Endothelial cell (in vitro differentiated cells): ENCODE measurements around the gene OR10AG1. TPM values are rescaled to one million over a fixed set of nuclear protein-coding genes. Genes with fewer than 3 reads are reported as not detected.

ENCODE experiments used
- DNase-seq: peaks from one replicate; pipeline ENCODE4 v3.0.0; 2021; ENCODE audit warnings: low spot score
- H3K27ac Mint-ChIP-seq: one replicate; pipeline ENCODE4 v1.8.0; 2021; ENCODE audit warnings: mixed read lengths, inconsistent platforms; ENCODE audit not compliant: unreplicated experiment
- H3K27me3 Mint-ChIP-seq: one replicate; pipeline ENCODE4 v1.8.0; 2021; ENCODE audit warnings: mild to moderate bottlenecking, moderate library complexity, mixed read lengths, inconsistent platforms; ENCODE audit not compliant: unreplicated experiment
- H3K36me3 Mint-ChIP-seq: one replicate; pipeline ENCODE4 v1.8.0; 2021; ENCODE audit warnings: mild to moderate bottlenecking, low read depth, mixed read lengths, inconsistent platforms; ENCODE audit not compliant: unreplicated experiment
- H3K4me1 Mint-ChIP-seq: one replicate; pipeline ENCODE4 v1.8.0; 2021; ENCODE audit warnings: mild to moderate bottlenecking, mixed read lengths, inconsistent platforms; ENCODE audit not compliant: unreplicated experiment
- H3K4me3 Mint-ChIP-seq: one replicate; pipeline ENCODE4 v1.8.0; 2021; ENCODE audit warnings: mild to moderate bottlenecking, mixed read lengths, inconsistent platforms; ENCODE audit not compliant: unreplicated experiment
- H3K9me3 Mint-ChIP-seq: one replicate; pipeline ENCODE4 v1.8.0; 2021; ENCODE audit warnings: mixed read lengths, inconsistent platforms; ENCODE audit not compliant: unreplicated experiment
- CTCF ChIP-seq: fragments of 200-600 bp; sonication (generic); IDR thresholded peaks from one replicate; pipeline ENCODE4 v1.5.0; 2021; ENCODE audit warnings: antibody characterized with exemption; ENCODE audit not compliant: unreplicated experiment
- total RNA-seq: library from RNA; stranded (reverse); fragmentation: NEBNext Ultra II Directional; extraction: Animal tissue kit (Norgen Biotek cat#: 25700); gene quantifications from one replicate; pipeline ENCODE4 v1.2.1, GENCODE V29; 2021; ENCODE audit not compliant: unreplicated experiment

The OR10AG1 gene
- total RNA-seq, 1 donor from 2014 or later, result not detected

- no peak for TF ChIP-seq CTCF
- no peaks in the 10 kb centered on the region for H3K4me1 Mint-ChIP-seq
- H3K27ac Mint-ChIP-seq, result no peak within 1 kb of the TSS
- H3K4me3 Mint-ChIP-seq, result no peak within 1 kb of the TSS
- no peaks in the 10 kb centered on the region for H3K9me3 Mint-ChIP-seq
- no peak for DNase-seq
- H3K36me3 Mint-ChIP-seq, result no peaks in the 10 kb centered on the region
- no peaks in the 10 kb centered on the region for H3K27me3 Mint-ChIP-seq
Measured at GRCh38 chr11:55936300-55936699, 33.4 kb downstream of the OR10AG1 start, which contains the start of gene OR5I1. Gene OR5I1, minus strand, starts transcription at chr11:55936400. Its CDS starts 0 bp downstream, at chr11:55936400.

DNA sequence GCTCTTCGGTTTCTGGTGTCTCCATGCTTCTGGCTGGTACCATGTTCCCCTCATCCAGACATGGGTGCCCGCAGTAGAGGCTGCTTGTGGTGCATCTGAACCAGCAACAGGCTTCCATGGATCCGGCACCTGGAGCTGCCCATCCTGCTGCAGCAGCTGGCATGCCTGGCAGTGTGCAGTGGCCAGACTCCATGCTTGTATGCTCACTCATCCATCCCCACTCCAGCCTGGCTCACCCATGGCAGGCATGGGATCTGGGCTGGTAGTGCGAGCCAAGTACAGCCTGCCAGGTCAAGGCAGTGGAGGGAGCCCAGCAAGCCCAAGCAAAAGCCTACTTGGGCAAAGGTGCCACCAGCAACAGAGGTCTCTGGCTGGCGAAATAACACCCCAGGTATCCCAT lies 49.2 kb downstream of the OR10AG1 start:
- no peak for TF ChIP-seq CTCF
- DNase-seq, result no peak
- Mint-ChIP-seq H3K4me1 (no peaks in the 10 kb centered on the region), H3K27ac (no peak overlapping the region), H3K36me3 (no peaks in the 10 kb centered on the region), H3K27me3 (no peaks in the 10 kb centered on the region), H3K4me3 (no peak overlapping the region), H3K9me3 (no peaks in the 10 kb centered on the region)

Other genes starting within 250 kb of the OR10AG1 start
- not detected for gene OR5D13, start 196.5 kb downstream of the OR10AG1 start, total RNA-seq
- not detected for gene OR5D14, start 174.4 kb downstream of the OR10AG1 start, total RNA-seq
- gene OR5L1, start 158.6 kb downstream of the OR10AG1 start, total RNA-seq, result not detected
- not detected for gene OR5D18, start 150.3 kb downstream of the OR10AG1 start, total RNA-seq
- not detected for gene OR5L2, start 142.7 kb downstream of the OR10AG1 start, total RNA-seq
- not detected for gene OR5D16, start 131.2 kb downstream of the OR10AG1 start, total RNA-seq
- not detected for gene TRIM51, start 86.6 kb downstream of the OR10AG1 start, total RNA-seq
- gene OR5W2, start 55.4 kb downstream of the OR10AG1 start, total RNA-seq, result not detected
- not detected for gene OR5I1, start 33.5 kb downstream of the OR10AG1 start, total RNA-seq
- not detected for gene OR5F1, start 24.7 kb upstream of the OR10AG1 start, total RNA-seq
- gene OR5AS1, start 57.7 kb upstream of the OR10AG1 start, total RNA-seq, result not detected
- gene OR8I2, start 123.4 kb upstream of the OR10AG1 start, total RNA-seq, result not detected
- not detected for gene OR8H2, start 133.7 kb upstream of the OR10AG1 start, total RNA-seq
- gene OR8H3, start 152.4 kb upstream of the OR10AG1 start, total RNA-seq, result not detected
- gene OR8J3, start 170.3 kb upstream of the OR10AG1 start, total RNA-seq, result not detected
- not detected for gene OR8K5, start 190.4 kb upstream of the OR10AG1 start, total RNA-seq
- gene OR5J2, start 206.7 kb upstream of the OR10AG1 start, total RNA-seq, result not detected